ENCODE measurements around the gene FFAR1.

DNA sequence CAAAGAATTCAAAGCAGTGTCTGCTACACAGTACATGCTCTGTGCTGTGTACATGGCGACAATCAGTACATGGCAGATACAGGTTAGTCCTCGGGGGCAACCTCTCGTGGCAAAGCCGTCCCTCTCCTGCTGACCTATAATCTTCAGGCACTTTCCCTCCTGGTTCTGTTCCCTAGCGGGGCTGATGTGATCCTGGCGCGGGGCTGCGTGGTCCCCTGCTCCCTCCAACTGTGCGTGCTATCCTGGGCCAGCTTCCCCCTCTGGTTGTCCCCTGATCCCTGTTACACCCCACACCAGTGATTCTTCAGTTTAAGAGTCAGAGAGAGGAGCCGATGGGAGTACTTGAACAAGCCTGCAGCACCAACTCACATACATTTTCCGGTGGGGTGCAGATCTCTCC lies 43.7 kb upstream of the FFAR1 start:
- TF ChIP-seq RAD21 (IDR thresholded peaks at IDR 0.05; ENCODE audit: low read depth) = no peak
- TF ChIP-seq YY1 (IDR thresholded peaks at IDR 0.05; ENCODE audit: low read depth) = no peak
- no peak for TF ChIP-seq CREB1 (IDR thresholded peaks at IDR 0.05; ENCODE audit: low read depth)
- TF ChIP-seq EGR1 (IDR thresholded peaks at IDR 0.05) = no peak
- TF ChIP-seq EP300 (IDR thresholded peaks at IDR 0.05; ENCODE audit: borderline replicate concordance) = no peak
- TF ChIP-seq MAX (IDR thresholded peaks at IDR 0.05) = no peak
- TF ChIP-seq USF1 (IDR thresholded peaks at IDR 0.05) = no peak
- TF ChIP-seq CEBPB (IDR thresholded peaks at IDR 0.05) = no peak
- no peak for TF ChIP-seq TAF1 (IDR thresholded peaks at IDR 0.05; ENCODE audit: low read depth)
- no peak for TF ChIP-seq NFIC (IDR thresholded peaks at IDR 0.05)
- no peak for TF ChIP-seq REST (IDR thresholded peaks at IDR 0.05; ENCODE audit: low read depth)
- TF ChIP-seq TCF12 (IDR thresholded peaks at IDR 0.05; ENCODE audit: low read depth) = no peak
- no peak for TF ChIP-seq TEAD4 (IDR thresholded peaks at IDR 0.05)
- TF ChIP-seq FOXM1 (IDR thresholded peaks at IDR 0.05; ENCODE audit: borderline replicate concordance, low read depth) = no peak

Measured in Ishikawa (cell line).